PC-3 (cell line): ENCODE results near the gene LBHD2. TPM values are rescaled to one million over a fixed set of nuclear protein-coding genes. Genes with fewer than 3 reads are reported as not detected.
A peak's percentile ranks its signal among the peaks of the same experiment; 100 is the strongest.

Source experiments
- ATAC-seq: fragments of 200-7000 bp; cut with Tn5 transposase; 2 replicates; pipeline ENCODE4 v1.9.1; 2020; ENCODE audit warnings: mild to moderate bottlenecking, moderate library complexity
- BruUV-seq: library from RNA; stranded (reverse); fragments of 400-500 nt; replicated peaks from 2 replicates; lab custom pipeline; 2021; lab: Mats Ljungman, UMichigan
- CTCF ChIA-PET: fragments of 300-600 bp; sonication (Branson Sonifier 250); formaldehyde crosslinking; loops from one replicate; lab custom pipeline; 2022; ENCODE audit warnings: antibody characterized with exemption; lab: Charles Lee
- POLR2A ChIA-PET: fragments of 300-600 bp; sonication (Branson Sonifier 250); formaldehyde crosslinking; loops from one replicate; lab custom pipeline; 2022; ENCODE audit warnings: antibody characterized with exemption; ENCODE audit not compliant: unreplicated experiment; lab: Charles Lee
- DNase-seq: peaks from one replicate; pipeline ENCODE4 v3.0.0-alpha.2; 2015
- H2AFZ ChIP-seq: fragments of 300-600 bp; sonication (generic); 2 replicates; pipeline ENCODE4 v1.6.0; 2016; ENCODE audit warnings: antibody characterized with exemption, low read length
- H3F3A ChIP-seq: fragments of 300-600 bp; sonication (generic); one replicate; pipeline ENCODE4 v1.6.0; 2017; ENCODE audit warnings: antibody characterized with exemption, low read length, control low read depth, mild to moderate bottlenecking; ENCODE audit not compliant: unreplicated experiment
- H3K27ac ChIP-seq: fragments of 300-600 bp; sonication (generic); 2 replicates; pipeline ENCODE4 v1.5.1; 2016; ENCODE audit warnings: mild to moderate bottlenecking, low read length
- H3K27me3 ChIP-seq: fragments of 300-600 bp; sonication (generic); 2 replicates; pipeline ENCODE4 v1.6.1; 2016; ENCODE audit warnings: low read length, mixed read lengths
- H3K36me3 ChIP-seq: fragments of 300-600 bp; sonication (generic); 2 replicates; pipeline ENCODE4 v1.6.1; 2016; ENCODE audit warnings: low read depth, mixed run types, low read length, mixed read lengths
- H3K4me1 ChIP-seq: fragments of 300-600 bp; sonication (generic); 2 replicates; pipeline ENCODE4 v1.5.1; 2016; ENCODE audit warnings: low read length; ENCODE audit not compliant: insufficient read depth
- H3K4me2 ChIP-seq: fragments of 300-600 bp; sonication (generic); 2 replicates; pipeline ENCODE4 v1.6.0; 2016; ENCODE audit warnings: low read length
- H3K4me3 ChIP-seq: fragments of 300-600 bp; sonication (generic); 2 replicates; pipeline ENCODE4 v1.5.1; 2016; ENCODE audit warnings: mild to moderate bottlenecking, low read length, mixed read lengths
- H3K79me2 ChIP-seq: fragments of 300-600 bp; sonication (generic); 2 replicates; pipeline ENCODE4 v1.6.1; 2017; ENCODE audit warnings: low read length, mixed read lengths
- H3K9ac ChIP-seq: fragments of 300-600 bp; sonication (generic); 2 replicates; pipeline ENCODE4 v1.6.0; 2016; ENCODE audit warnings: mild to moderate bottlenecking, low read length
- H3K9me2 ChIP-seq: fragments of 300-600 bp; sonication (generic); replicated peaks from 2 replicates; pipeline ENCODE4 v1.6.1; 2016; ENCODE audit warnings: mixed run types, low read length, mixed read lengths
- H3K9me3 ChIP-seq: fragments of 300-600 bp; sonication (generic); 2 replicates; pipeline ENCODE4 v1.6.1; 2016; ENCODE audit warnings: low read length, mixed read lengths
- H4K20me1 ChIP-seq: fragments of 300-600 bp; sonication (generic); 2 replicates; pipeline ENCODE4 v1.6.1; 2016; ENCODE audit warnings: low read length, mixed read lengths
- EZH2 ChIP-seq: fragments of 300-600 bp; sonication (generic); IDR thresholded peaks from one replicate; pipeline ENCODE4 v1.6.1; 2017; ENCODE audit warnings: antibody characterized with exemption, mild to moderate bottlenecking, low read length; ENCODE audit not compliant: unreplicated experiment
- EZH2phosphoT487 ChIP-seq: fragments of 300-600 bp; sonication (generic); IDR thresholded peaks from 2 replicates; pipeline ENCODE4 v1.6.1; 2018; ENCODE audit warnings: mild to moderate bottlenecking, antibody characterized with exemption, low read length, borderline replicate concordance
- intact Hi-C: fragments of 100-400 bp; cut with micrococcal nuclease; formaldehyde crosslinking; loops from 2 replicates; pipeline ENCODE4 v1.9.0; 2023
- total RNA-seq: library from RNA; depleted of rRNA; stranded (reverse); fragments of >200 nt; gene quantifications from 2 replicates; pipeline ENCODE4 v1.2.3, GENCODE V29; 2014
- TF ChIP-seq, protein P1 (sequence below): fragments of 300-600 bp; sonication (generic); conservative IDR thresholded peaks from 2 replicates; pipeline ENCODE4 v1.5.1; 2017; ENCODE audit warnings: antibody characterized with exemption, low read depth, mild to moderate bottlenecking, low read length

The LBHD2 gene
- total RNA-seq, 1 experiment from 2014 or later, result not detected

DNA sequence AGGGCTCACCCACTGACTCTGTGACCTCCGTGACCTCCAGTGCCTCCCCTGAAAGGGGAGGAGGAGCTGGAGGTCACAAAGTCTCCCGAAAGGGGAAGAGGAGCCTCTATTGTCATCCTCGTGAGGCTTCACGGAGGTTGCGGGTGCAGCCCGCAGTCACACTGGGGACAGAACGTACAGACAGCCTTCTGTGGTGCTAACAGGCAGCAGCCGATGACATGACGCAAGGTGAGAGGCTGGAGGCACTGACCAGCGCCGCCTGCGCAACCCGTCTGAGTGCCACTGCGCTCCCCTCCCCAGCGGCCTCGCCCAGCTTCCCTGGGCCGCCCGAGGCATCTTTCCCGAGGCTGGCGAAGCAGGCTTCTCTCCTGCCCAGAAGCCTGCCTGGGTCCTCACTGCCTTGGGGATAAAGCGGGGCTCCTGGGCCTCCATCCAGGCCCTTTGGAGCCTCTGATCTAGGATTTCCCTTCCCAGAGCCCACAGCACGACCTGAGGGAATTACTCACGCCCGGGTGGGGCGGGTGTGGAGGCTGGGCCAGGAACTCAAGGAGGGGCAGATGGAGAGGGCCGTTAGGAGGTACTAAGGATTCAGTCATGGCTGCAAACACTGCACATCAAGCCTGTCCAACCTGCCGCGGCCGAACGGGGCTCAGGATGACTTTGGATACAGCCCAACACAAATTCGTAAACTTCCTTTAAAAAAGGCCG lies 12.3 kb upstream of the LBHD2 start:
- Histone ChIP-seq H3K27me3 (no peaks in the 10 kb centered on the region), H3K79me2 (no peaks in the 10 kb centered on the region), H2AFZ (peak overlapping the region; percentile 59), H3K4me2 (peak overlapping the region; percentile 66), H3K9me3 (no peaks in the 10 kb centered on the region), H3K9me2 (no peaks in the 10 kb centered on the region), H3K4me1 (peaks cover 43% of the 10 kb centered on the region), H3F3A (no peaks in the 10 kb centered on the region), H3K27ac (peak overlapping the region; percentile 61), H3K36me3 (no peaks in the 10 kb centered on the region), H3K4me3 (no peak overlapping the region; the same call in 1 of the 2 replicates), H3K9ac (peak overlapping the region; percentile 30; the same call in 1 of the 2 replicates), H4K20me1 (no peaks in the 10 kb centered on the region)
- no TSS peak for BruUV-seq
- intact Hi-C loops, result loop anchor here (5.0 kb wide), 1 partner anchor 39 kb away; no protein-coding TSS in a partner anchor
- TF ChIP-seq EZH2 (no peak), EZH2phosphoT487 (no peak)
- TF ChIP-seq, protein P1, sequence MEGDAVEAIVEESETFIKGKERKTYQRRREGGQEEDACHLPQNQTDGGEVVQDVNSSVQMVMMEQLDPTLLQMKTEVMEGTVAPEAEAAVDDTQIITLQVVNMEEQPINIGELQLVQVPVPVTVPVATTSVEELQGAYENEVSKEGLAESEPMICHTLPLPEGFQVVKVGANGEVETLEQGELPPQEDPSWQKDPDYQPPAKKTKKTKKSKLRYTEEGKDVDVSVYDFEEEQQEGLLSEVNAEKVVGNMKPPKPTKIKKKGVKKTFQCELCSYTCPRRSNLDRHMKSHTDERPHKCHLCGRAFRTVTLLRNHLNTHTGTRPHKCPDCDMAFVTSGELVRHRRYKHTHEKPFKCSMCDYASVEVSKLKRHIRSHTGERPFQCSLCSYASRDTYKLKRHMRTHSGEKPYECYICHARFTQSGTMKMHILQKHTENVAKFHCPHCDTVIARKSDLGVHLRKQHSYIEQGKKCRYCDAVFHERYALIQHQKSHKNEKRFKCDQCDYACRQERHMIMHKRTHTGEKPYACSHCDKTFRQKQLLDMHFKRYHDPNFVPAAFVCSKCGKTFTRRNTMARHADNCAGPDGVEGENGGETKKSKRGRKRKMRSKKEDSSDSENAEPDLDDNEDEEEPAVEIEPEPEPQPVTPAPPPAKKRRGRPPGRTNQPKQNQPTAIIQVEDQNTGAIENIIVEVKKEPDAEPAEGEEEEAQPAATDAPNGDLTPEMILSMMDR, result no peak
- peak; percentile 51 for ATAC-seq
- peak; percentile 73 for DNase-seq
- CTCF ChIA-PET, result no interaction called here
- POLR2A ChIA-PET, result no interaction called here

- ChIA-PET CTCF (no interaction called here), POLR2A (no interaction called here)
- H2AFZ ChIP-seq, result no peak overlapping the region
- H3K79me2 ChIP-seq, result no peaks in the 10 kb centered on the region
- H3K4me3 ChIP-seq, result no peak overlapping the region
- H3K9me3 ChIP-seq, result no peaks in the 10 kb centered on the region
- no peak overlapping the region for H3K27ac ChIP-seq
- H3K27me3 ChIP-seq, result no peaks in the 10 kb centered on the region
- H3K9ac ChIP-seq, result no peak overlapping the region
- no peaks in the 10 kb centered on the region for H4K20me1 ChIP-seq
- ATAC-seq (no peak), DNase-seq (no peak)
- H3F3A ChIP-seq, result no peaks in the 10 kb centered on the region
- no peak for TF ChIP-seq EZH2phosphoT487
- TF ChIP-seq EZH2, result no peak
- TF ChIP-seq, protein P1, result no peak
- H3K4me1 ChIP-seq, result peaks cover 33% of the 10 kb centered on the region
- no peaks in the 10 kb centered on the region for H3K36me3 ChIP-seq
- H3K9me2 ChIP-seq, result no peaks in the 10 kb centered on the region
- intact Hi-C loops, result loop anchor here (5.0 kb wide), 1 partner anchor 40 kb away; no protein-coding TSS in a partner anchor
- no TSS peak for BruUV-seq
- H3K4me2 ChIP-seq, result no peak overlapping the region
Measured at GRCh38 chr14:103072595-103073366, 11.2 kb upstream of the LBHD2 start.
